ENCODE data around the gene CUEDC1. TPM values are rescaled to one million over a fixed set of nuclear protein-coding genes. Genes with fewer than 3 reads are reported as not detected.

The CUEDC1 gene
- total RNA-seq, 1 donor from 2014 or later = 24.6 TPM

DNA sequence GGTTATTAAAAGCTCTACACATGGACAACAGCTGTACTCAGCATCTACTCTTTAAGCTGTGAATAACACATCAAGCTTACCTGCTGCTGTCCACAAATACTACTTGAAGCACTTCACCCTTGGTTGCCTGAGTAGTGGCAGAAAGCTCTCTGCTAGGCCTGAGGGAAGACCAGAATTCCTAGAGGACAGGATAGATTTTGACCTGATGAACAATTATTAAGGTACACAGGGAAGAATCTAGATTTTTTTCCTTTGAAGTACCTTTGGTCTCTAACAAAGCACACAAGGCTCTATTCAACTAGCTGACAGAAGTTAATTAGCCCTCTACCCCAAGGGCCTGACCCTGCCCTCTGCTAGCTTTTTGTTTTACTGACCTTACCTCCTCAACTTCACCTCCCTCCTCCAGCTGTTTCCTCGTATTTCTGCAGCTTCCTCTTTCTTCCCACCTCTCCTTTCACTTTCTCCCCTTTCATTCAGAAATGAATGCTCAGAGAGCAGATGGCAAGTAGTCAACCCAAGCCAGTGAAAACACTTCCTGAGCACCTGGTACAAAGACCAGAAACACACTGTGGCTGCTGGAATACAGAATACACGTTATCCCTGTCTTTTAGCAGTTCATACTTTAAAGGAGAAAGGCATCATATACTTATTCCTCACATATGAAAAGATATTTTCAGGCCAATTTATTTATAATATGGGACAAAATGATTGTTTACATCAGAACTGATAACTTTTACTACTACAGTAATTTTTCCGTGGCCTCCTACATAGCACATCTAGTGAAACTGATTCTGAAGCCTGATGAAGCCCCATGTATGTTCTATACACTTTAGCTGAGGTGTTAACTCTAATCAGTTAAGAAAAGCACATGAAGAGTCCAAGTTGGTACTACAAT is 38.5 kb upstream of the CUEDC1 start:
- no peaks in the 10 kb centered on the region for H3K36me3 ChIP-seq (ENCODE audit: control insufficient read depth, insufficient read depth, low read length)
- DNase-seq (ENCODE audit: low read depth) = no peak
- no peak overlapping the region for H3K4me3 ChIP-seq (ENCODE audit: low read depth, low read length)
- TF ChIP-seq, protein P1, sequence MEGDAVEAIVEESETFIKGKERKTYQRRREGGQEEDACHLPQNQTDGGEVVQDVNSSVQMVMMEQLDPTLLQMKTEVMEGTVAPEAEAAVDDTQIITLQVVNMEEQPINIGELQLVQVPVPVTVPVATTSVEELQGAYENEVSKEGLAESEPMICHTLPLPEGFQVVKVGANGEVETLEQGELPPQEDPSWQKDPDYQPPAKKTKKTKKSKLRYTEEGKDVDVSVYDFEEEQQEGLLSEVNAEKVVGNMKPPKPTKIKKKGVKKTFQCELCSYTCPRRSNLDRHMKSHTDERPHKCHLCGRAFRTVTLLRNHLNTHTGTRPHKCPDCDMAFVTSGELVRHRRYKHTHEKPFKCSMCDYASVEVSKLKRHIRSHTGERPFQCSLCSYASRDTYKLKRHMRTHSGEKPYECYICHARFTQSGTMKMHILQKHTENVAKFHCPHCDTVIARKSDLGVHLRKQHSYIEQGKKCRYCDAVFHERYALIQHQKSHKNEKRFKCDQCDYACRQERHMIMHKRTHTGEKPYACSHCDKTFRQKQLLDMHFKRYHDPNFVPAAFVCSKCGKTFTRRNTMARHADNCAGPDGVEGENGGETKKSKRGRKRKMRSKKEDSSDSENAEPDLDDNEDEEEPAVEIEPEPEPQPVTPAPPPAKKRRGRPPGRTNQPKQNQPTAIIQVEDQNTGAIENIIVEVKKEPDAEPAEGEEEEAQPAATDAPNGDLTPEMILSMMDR (IDR thresholded peaks at IDR 0.05; ENCODE audit: insufficient read depth, low read length, poor library complexity, severe bottlenecking) = no peak
- H3K27me3 ChIP-seq (ENCODE audit: control insufficient read depth, insufficient read depth, low read length) = no peaks in the 10 kb centered on the region

DNA sequence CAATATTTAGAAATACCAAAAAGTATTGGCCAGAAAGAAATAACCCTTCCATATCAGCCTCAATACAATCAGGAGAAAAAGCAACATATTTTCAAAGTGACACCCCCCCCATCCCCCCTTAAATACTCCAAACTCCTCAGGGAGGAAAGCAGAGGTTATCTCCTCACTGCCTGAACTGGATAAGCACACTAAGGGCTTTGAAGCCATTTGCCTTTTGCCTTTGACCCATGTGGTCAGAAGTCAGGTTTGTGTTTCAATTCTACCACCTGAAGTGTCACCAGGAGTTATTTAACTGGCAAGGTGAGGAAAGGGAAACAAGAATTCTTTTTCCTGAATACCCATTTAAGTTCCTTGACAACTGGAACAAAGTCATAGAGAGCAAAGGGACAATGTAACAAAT is 36.3 kb upstream of the CUEDC1 start:
- no peak for DNase-seq (ENCODE audit: low read depth)
- no peaks in the 10 kb centered on the region for H3K27me3 ChIP-seq (ENCODE audit: control insufficient read depth, insufficient read depth, low read length)
- no peak overlapping the region for H3K4me3 ChIP-seq (ENCODE audit: low read depth, low read length)
- H3K36me3 ChIP-seq (ENCODE audit: control insufficient read depth, insufficient read depth, low read length) = no peaks in the 10 kb centered on the region
- TF ChIP-seq, protein P1 (IDR thresholded peaks at IDR 0.05; ENCODE audit: insufficient read depth, low read length, poor library complexity, severe bottlenecking) = no peak

DNA sequence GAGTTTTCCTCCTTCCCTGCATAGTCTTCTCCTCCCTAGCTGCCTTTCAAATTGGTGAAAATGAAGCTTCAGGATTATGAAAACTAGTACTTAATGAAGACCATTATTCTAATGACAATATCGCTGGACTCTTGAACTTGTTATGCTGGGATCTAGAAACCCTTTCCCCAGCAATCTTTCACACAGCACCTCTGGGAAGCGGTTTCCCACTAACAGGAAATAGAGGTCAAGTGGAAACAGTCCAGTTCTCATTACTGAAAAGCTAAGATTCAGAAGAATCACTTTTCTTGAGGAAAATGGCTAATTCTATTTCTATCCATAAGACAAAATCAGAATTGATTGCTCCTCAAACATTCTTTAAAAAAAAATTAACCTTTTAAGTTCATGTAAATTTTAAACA is 34.8 kb upstream of the CUEDC1 start:
- DNase-seq (ENCODE audit: low read depth) = no peak
- no peaks in the 10 kb centered on the region for H3K36me3 ChIP-seq (ENCODE audit: control insufficient read depth, insufficient read depth, low read length)
- no peaks in the 10 kb centered on the region for H3K27me3 ChIP-seq (ENCODE audit: control insufficient read depth, insufficient read depth, low read length)
- H3K4me3 ChIP-seq (ENCODE audit: low read depth, low read length) = no peak overlapping the region
- TF ChIP-seq, protein P1 (IDR thresholded peaks at IDR 0.05; ENCODE audit: insufficient read depth, low read length, poor library complexity, severe bottlenecking) = no peak

DNA sequence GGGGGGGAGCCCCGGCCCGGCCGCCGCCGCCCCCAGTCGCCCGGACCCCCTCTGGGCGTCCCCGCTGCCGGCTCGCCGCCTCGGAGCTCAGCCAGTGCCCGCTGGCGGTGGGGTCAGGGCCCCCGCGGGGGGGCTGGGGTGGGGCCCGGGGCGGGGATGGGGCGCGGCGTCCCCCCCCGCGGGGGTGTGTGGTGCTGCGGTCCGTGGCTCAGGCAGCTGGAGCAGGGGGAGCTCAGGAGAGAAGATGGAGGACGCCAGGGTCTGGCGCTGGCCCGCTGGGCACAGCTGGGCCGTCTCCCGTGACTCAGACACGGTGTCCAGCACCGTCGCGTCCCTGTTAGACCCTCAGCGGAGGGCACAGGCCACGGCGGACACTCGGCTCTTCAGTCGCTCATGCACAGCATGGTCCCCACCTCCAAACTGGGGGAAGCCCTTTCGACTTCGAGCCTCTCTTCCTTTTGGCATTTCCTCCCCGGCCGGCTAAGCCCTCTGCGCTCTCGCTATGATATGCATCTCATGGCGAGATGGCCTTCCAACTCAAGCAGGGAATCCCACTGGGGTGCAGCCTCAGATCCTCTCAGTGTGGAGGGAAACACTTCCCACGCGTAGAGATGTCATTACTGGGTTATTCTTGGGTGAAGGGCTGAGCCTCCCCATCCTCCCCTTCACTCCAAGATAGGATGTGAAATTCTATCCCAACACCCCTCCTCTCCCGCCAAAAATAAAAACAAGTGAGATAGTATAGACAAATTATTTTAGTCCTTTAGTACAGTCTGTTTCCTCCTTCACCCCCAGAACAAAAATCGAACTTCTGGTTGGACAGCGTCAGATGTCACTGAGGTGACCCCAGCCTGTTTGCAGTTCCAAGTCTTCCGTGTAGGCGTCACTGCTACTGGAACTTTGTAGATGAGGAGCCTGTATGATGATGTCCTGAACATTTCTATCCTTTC is 33.4 kb upstream of the CUEDC1 start:
- Histone ChIP-seq H3K27me3 (ENCODE audit: control insufficient read depth, insufficient read depth, low read length) (no peaks in the 10 kb centered on the region), H3K4me3 (ENCODE audit: low read depth, low read length) (peak overlapping the region; percentile 95), H3K36me3 (ENCODE audit: control insufficient read depth, insufficient read depth, low read length) (no peaks in the 10 kb centered on the region)
- TF ChIP-seq, protein P1 (IDR thresholded peaks at IDR 0.05; ENCODE audit: insufficient read depth, low read length, poor library complexity, severe bottlenecking) = no peak
- no peak for DNase-seq (ENCODE audit: low read depth)

DNA sequence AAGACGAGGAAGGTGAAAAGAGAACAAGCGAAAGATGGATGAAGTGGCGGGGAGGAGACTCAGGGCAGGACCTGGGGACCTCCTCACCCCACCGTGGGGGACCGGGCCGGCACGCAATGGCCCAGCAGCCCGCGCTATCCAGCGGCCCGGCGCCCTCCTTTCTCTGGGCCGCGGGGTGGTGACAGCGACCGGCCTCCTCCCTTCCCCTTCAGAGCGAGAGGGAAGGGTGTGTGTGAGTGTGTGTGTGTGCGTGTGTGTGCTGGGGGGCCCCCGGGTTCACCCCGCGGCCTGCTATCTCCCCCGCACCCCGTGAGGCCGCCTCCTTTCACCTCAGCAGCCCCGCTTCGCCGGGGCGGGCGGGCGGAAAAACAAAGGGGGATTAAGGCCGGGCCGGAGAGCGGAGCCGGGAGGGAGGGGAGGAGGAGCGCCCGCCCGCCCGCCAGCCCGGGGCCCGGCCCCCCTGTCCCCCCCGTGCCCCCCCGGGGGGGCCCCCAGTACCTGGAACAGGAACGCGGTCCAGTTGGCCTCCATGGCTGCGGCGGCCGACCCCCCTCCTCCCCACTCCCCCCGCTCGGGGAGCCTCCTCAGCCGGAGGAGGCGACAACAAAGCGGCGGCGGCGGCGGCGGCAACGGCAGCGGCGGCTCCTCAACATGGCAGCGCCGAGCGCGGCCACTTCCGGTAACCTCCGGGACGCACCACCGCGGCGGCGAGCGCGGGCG is 32.5 kb upstream of the CUEDC1 start, which contains the start of gene VEZF1:
TSS of gene VEZF1 (minus strand) at position 674 of the 720 bp plus-strand sequence. CDS start at position 531, 143 bp downstream.
- TF ChIP-seq, protein P1 (IDR thresholded peaks at IDR 0.05; ENCODE audit: insufficient read depth, low read length, poor library complexity, severe bottlenecking) = no peak
- Histone ChIP-seq H3K27me3 (ENCODE audit: control insufficient read depth, insufficient read depth, low read length) (no peaks in the 10 kb centered on the region), H3K4me3 (ENCODE audit: low read depth, low read length) (peak within 1 kb of the TSS; percentile 95), H3K36me3 (ENCODE audit: control insufficient read depth, insufficient read depth, low read length) (no peaks in the 10 kb centered on the region)
- DNase-seq (ENCODE audit: low read depth) = no peak

Measured in kidney epithelial cell (primary cell).